ENCODE data around the gene SFSWAP. TPM values are rescaled to one million over a fixed set of nuclear protein-coding genes. Genes with fewer than 3 reads are reported as not detected.

The SFSWAP gene
- total RNA-seq, 3 donors from 2014 or later, result 34.5 to 52.7 (median 50.7) TPM

DNA sequence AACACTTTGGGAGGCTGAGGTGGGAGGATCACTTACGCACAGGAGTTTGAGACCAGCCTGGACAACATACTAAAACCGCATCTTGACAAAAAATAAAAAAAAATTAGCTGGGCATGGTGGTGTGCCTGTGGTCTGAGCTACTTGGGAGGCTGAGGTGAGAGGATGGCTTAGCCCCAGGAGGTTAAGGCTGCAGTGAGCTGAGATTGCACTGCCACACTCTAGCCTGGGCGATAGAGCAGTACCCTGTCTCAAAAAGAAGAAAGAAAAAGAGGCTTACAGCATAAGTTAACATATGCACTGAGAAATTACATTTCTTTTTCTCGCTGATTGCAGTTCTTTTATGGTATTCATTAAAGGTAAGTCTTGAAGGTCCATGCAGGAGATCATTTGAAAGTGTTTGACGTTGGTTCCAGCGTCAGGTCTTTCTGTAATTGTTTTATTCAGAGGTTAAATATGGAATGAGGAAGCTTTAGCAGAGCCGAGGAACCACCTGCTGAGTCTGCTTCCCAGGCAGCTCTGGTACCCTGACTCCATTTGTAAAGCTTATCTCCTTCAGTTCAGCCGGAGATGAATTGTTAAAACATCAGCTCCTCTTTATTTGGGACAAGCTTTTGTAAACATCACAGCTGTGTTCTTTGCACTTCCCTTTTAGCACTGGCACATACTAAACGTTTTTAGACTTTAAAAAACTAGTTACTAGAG lies 18.5 kb downstream of the SFSWAP start:
- TF ChIP-seq, protein P1, sequence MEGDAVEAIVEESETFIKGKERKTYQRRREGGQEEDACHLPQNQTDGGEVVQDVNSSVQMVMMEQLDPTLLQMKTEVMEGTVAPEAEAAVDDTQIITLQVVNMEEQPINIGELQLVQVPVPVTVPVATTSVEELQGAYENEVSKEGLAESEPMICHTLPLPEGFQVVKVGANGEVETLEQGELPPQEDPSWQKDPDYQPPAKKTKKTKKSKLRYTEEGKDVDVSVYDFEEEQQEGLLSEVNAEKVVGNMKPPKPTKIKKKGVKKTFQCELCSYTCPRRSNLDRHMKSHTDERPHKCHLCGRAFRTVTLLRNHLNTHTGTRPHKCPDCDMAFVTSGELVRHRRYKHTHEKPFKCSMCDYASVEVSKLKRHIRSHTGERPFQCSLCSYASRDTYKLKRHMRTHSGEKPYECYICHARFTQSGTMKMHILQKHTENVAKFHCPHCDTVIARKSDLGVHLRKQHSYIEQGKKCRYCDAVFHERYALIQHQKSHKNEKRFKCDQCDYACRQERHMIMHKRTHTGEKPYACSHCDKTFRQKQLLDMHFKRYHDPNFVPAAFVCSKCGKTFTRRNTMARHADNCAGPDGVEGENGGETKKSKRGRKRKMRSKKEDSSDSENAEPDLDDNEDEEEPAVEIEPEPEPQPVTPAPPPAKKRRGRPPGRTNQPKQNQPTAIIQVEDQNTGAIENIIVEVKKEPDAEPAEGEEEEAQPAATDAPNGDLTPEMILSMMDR (IDR thresholded peaks at IDR 0.05), result no peak
- Histone ChIP-seq H3K36me3 (ENCODE audit: low read depth) (peaks cover 13% of the 10 kb centered on the region), H3K9me3 (no peaks in the 10 kb centered on the region), H3K4me1 (ENCODE audit: low read depth) (no peaks in the 10 kb centered on the region), H3K4me3 (no peak overlapping the region)
- ATAC-seq, result no peak
- intact Hi-C loops (cut with DNase I, micrococcal nuclease), result no loop called here
- DNase-seq, result no peak

DNA sequence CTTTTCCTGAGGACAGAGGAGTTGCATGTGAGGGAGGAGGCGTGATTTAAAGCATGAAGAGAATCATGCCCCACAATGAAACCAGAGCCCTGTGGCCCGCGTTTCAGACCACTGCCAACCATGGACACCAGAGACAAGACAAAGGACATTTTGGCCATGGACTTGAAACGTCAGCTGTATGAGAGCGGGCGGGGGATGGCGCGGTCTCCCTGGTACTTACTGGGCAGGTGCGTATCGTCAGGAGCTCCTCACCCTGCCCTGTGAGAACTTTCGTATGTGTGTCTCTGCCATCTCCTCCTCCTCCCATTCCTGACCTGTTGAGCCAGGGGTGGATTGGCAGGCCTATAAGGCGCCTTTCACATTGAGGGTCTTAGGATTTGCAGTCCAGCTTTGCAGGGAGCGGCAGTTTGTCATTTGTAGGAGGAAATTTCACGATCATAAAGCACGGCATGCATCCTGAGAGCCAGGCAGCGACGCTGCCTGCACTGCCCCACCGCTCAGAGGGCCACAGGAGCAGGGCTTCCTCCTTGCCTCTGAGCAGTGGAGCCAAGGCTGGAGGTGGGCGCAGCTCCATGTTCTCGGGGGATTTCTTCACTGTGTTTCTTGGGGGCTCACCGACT lies 22.2 kb downstream of the SFSWAP start:
- DNase-seq, result peak in 1 of 3 donors; percentile 31
- H3K36me3 ChIP-seq (ENCODE audit: low read depth), result peaks cover 13% of the 10 kb centered on the region

DNA sequence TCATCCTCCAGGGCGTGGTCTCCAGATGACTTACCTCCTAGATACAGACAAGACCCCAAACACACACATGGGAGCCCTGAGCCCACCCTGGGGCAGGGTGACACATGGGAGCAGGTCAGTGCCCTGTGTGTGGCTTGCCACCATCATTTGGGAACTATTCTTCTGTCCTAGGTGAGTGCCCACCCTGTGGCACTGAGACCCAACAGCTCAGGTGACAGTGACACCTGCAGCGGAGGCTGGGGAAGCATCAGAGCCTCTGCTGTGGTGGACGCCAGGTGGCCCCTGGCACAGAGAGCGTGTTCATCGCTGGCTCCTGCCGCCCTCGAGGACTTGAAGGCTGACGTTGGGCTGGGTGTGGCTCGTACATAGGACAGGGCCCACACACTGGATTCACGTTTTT lies 23.0 kb downstream of the SFSWAP start:
- peak in 1 of 3 donors; percentile 47 for DNase-seq
- no peaks in the 10 kb centered on the region for H3K4me1 ChIP-seq (ENCODE audit: low read depth)
- peaks cover 12% of the 10 kb centered on the region for H3K36me3 ChIP-seq (ENCODE audit: low read depth)
- TF ChIP-seq, protein P1 (IDR thresholded peaks at IDR 0.05), result no peak
- H3K9me3 ChIP-seq, result no peaks in the 10 kb centered on the region
- H3K4me3 ChIP-seq, result no peak overlapping the region
- intact Hi-C loops (cut with DNase I, micrococcal nuclease), result no loop called here
- ATAC-seq, result no peak

More for the DNA sequence above, 22.2 kb downstream of the SFSWAP start:
- intact Hi-C loops (cut with DNase I, micrococcal nuclease), result no loop called here
- Histone ChIP-seq H3K4me1 (ENCODE audit: low read depth) (no peaks in the 10 kb centered on the region), H3K4me3 (no peak overlapping the region), H3K9me3 (no peaks in the 10 kb centered on the region)
- no peak for ATAC-seq
- TF ChIP-seq, protein P1 (IDR thresholded peaks at IDR 0.05), result no peak

DNA sequence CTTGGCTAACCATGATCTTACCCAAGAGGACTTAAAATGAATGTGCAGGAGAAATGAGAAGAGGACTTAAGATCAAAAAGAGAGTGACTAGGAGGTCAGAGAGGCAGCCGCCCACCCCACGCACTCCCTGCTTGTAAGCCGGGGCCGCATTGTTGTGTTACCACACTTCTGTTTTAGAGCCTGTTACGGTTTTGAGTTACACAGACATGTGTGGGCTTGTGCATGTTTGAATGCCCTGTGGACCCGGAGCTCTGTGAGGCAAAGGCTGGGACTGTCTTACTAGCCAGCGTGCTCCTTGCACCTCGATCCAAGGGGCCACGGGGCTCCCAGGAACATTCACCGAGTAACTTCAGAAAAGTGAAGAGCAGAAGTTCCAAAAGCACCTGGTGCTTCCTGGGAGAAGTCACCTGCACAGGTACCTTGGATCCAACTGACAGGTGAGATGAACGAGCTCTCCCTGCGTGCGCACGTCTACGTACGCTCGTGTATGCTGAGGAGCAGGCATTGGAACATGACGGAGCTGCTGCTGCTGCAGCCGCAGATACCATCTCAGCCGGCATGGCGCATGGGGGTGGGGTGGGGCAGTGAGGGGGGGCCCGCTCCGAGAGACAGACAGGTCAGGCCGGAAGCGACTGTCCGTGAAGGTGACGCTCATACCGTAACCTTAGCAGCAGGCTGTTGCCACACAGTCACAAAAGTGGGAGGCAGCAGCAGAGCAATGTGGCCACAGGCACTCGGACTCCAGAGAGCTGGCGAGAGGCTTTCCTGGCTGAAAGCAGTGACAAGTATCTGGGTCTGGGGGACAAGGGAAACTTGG lies 23.7 kb downstream of the SFSWAP start:
- DNase-seq (peak in 1 of 3 donors; percentile 39), ATAC-seq (no peak)
- intact Hi-C loops (cut with DNase I, micrococcal nuclease), result no loop called here
- Histone ChIP-seq H3K9me3 (no peaks in the 10 kb centered on the region), H3K36me3 (ENCODE audit: low read depth) (peaks cover 5% of the 10 kb centered on the region), H3K4me3 (no peak overlapping the region), H3K4me1 (ENCODE audit: low read depth) (no peaks in the 10 kb centered on the region)
- TF ChIP-seq, protein P1 (IDR thresholded peaks at IDR 0.05), result no peak

DNA sequence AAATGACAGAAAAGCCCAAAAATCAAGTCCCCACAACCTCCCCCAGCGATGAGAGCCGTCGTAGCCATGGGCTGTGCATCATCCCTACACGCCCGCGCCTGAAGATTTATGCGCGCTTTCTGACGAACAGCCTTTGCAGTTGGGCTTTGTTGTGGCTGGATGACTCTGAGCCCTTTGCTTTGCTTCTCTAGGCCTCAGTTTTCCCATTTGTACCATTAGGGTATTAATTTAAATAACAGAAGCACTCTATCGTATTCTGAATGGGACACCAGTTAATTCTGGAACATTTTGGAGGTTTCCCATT lies 24.2 kb downstream of the SFSWAP start:
- H3K9me3 ChIP-seq, result no peaks in the 10 kb centered on the region
- peaks cover 4% of the 10 kb centered on the region for H3K36me3 ChIP-seq (ENCODE audit: low read depth)
- TF ChIP-seq, protein P1 (IDR thresholded peaks at IDR 0.05), result no peak
- no peaks in the 10 kb centered on the region for H3K4me1 ChIP-seq (ENCODE audit: low read depth)
- no peak overlapping the region for H3K4me3 ChIP-seq
- ATAC-seq (no peak), DNase-seq (no peak)
- intact Hi-C loops (cut with DNase I, micrococcal nuclease), result no loop called here

All from mucosa of descending colon (tissue), 3 donors.